Liver (tissue), 9 donors: ENCODE measurements around the gene PDE4B. TPM values are rescaled to one million over a fixed set of nuclear protein-coding genes. Genes with fewer than 3 reads are reported as not detected.

Source experiments
- DNase-seq: peaks from one replicate; pipeline ENCODE4 v3.0.0-alpha.2; 2017; ENCODE audit warnings: low spot score
- H3K27ac ChIP-seq, 2 donors: one replicate each; pipeline ENCODE4 v1.7.0; 2013; ENCODE audit warnings: inconsistent platforms in 2 of 2, low read length in 2 of 2, control low read depth in 1 of 2, low read depth in 1 of 2, mild to moderate bottlenecking in 1 of 2
- H3K27me3 ChIP-seq, 4 donors: one replicate each; pipeline versions ENCODE4 v1.6.1 to v1.7.0; 2013; ENCODE audit warnings: low read length in 3 of 4, inconsistent platforms in 1 of 4, mild to moderate bottlenecking in 1 of 4, moderate library complexity in 1 of 4; ENCODE audit not compliant: control insufficient read depth in 4 of 4, insufficient read depth in 4 of 4
- H3K36me3 ChIP-seq, 4 donors: one replicate each; pipeline versions ENCODE4 v1.6.1 to v1.7.0; 2013; ENCODE audit warnings: low read length in 3 of 4, mild to moderate bottlenecking in 3 of 4, low read depth in 1 of 4, moderate library complexity in 1 of 4; ENCODE audit not compliant: control insufficient read depth in 4 of 4, insufficient read depth in 3 of 4
- H3K4me1 ChIP-seq, 4 donors: one replicate each; pipeline versions ENCODE4 v1.6.1 to v1.7.0; 2013; ENCODE audit warnings: low read length in 3 of 4, mild to moderate bottlenecking in 3 of 4, moderate library complexity in 1 of 4; ENCODE audit not compliant: control insufficient read depth in 4 of 4, insufficient read depth in 4 of 4
- H3K4me3 ChIP-seq, 3 donors: one replicate each; pipeline versions ENCODE4 v1.6.1 to v1.7.0; 2013; ENCODE audit warnings: low read length in 3 of 3, control low read depth in 1 of 3, low read depth in 1 of 3, mild to moderate bottlenecking in 1 of 3
- H3K9ac ChIP-seq, 2 donors: one replicate each; pipeline ENCODE4 v1.7.0; 2013; ENCODE audit warnings: low read length in 2 of 2, mild to moderate bottlenecking in 2 of 2, moderate library complexity in 2 of 2, control low read depth in 1 of 2, low read depth in 1 of 2
- H3K9me3 ChIP-seq, 4 donors: one replicate each; pipeline versions ENCODE4 v1.6.1 to v1.7.0; 2013; ENCODE audit warnings: low read length in 3 of 4; ENCODE audit not compliant: control insufficient read depth in 4 of 4
- ATF3 ChIP-seq: IDR thresholded peaks from 2 replicates; pipeline ENCODE4 v1.6.1; 2016; ENCODE audit warnings: antibody characterized with exemption
- FOXA1 ChIP-seq: IDR thresholded peaks from 2 replicates; pipeline ENCODE4 v1.6.1; 2016; ENCODE audit warnings: antibody characterized with exemption
- GABPA ChIP-seq, 2 donors: IDR thresholded peaks in 1 of 2; conservative IDR thresholded peaks in 1 of 2; 2 replicates each; pipeline ENCODE4 v1.6.1; 2016; ENCODE audit warnings: antibody characterized with exemption in 2 of 2, mild to moderate bottlenecking in 1 of 2, moderate library complexity in 1 of 2
- RAD21 ChIP-seq, 2 donors: IDR thresholded peaks; 2 replicates each; pipeline ENCODE4 v1.6.1; 2016; ENCODE audit warnings: antibody characterized with exemption in 2 of 2, mild to moderate bottlenecking in 2 of 2
- REST ChIP-seq: IDR thresholded peaks from 2 replicates; pipeline ENCODE4 v1.6.1; 2016; ENCODE audit warnings: antibody characterized with exemption, mild to moderate bottlenecking
- RXRA ChIP-seq, 2 donors: IDR thresholded peaks; 2 replicates each; pipeline ENCODE4 v1.6.1; 2017 to 2018; ENCODE audit warnings: antibody characterized with exemption in 2 of 2, mild to moderate bottlenecking in 1 of 2
- SP1 ChIP-seq: IDR thresholded peaks from 2 replicates; pipeline ENCODE4 v1.6.1; 2018; ENCODE audit warnings: antibody characterized with exemption, mild to moderate bottlenecking
- TAF1 ChIP-seq: conservative IDR thresholded peaks from 2 replicates; pipeline ENCODE4 v1.6.1; 2016; ENCODE audit warnings: antibody characterized with exemption, mild to moderate bottlenecking
- ZBTB33 ChIP-seq: IDR thresholded peaks from 2 replicates; pipeline ENCODE4 v1.6.1; 2016; ENCODE audit warnings: antibody characterized with exemption
- WGBS: extraction: QIAGEN DNeasy Blood & Tissue Kit; methylation state at CpG from one replicate; pipeline ENCODE4 v1.1.7; 2013; 5-methylcytosine and 5-hydroxymethylcytosine counted together
- polyA plus RNA-seq, 2 donors: library from polyadenylated mRNA; stranded (reverse) in 1 of 2; unstranded in 1 of 2; fragments of 200-250 nt in 1 of 2; fragments of >200 nt in 1 of 2; fragmentation: Nextera tagmentation in 1 of 2; extraction: Ambion mirVana in 1 of 2; gene quantifications; one replicate each; pipeline versions ENCODE4 v1.2.1 to v1.2.3, GENCODE V29; 2013 to 2015
- total RNA-seq, 2 donors: library from RNA; depleted of rRNA; stranded (reverse); fragments of >200 nt; gene quantifications; one replicate each; pipeline ENCODE4 v1.2.3, GENCODE V29; 2014
- TF ChIP-seq, protein P1 (sequence below): IDR thresholded peaks from 2 replicates; pipeline ENCODE4 v1.6.1; 2016; ENCODE audit warnings: antibody characterized with exemption
- donor health status: healthy.
- donor health status: healthy.
- donor health status: healthy.
- donor health status: healthy.
- donor health status: healthy.

The PDE4B gene
- total and polyA plus RNA-seq, 4 donors: 1.9 to 3.9 (median 2.7) TPM

DNA sequence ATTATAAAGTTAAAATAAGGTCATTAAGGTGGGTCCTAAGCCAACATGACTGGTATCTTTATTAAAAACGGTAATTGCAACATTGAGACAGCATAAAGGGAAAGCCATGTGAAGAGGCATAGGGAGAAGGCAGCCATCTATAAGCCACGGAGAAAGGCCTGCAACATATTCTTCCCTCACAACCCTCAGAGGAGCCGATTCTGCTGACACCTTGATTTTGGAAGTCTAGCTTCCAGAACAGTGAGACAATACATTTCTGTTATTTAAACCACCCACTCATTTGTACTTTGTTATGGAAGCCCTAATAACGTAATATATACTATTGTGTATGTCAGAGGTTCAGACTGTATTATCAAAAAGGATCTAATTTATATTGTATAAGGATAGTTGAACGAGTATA is 190.8 kb downstream of the PDE4B start:
- no peak for DNase-seq
- TF ChIP-seq TAF1 (no peak), ZBTB33 (no peak), RAD21 (IDR thresholded peaks at IDR 0.05) (no peak), GABPA (IDR thresholded peaks at IDR 0.05 in 1 of 2, conservative IDR thresholded peaks at IDR 0.05 in 1 of 2) (no peak), REST (no peak), RXRA (IDR thresholded peaks at IDR 0.05) (no peak), SP1 (no peak)
- no peak overlapping the region for H3K27ac ChIP-seq
- no peaks in the 10 kb centered on the region for H3K36me3 ChIP-seq
- H3K4me3 ChIP-seq: no peak overlapping the region
- H3K9ac ChIP-seq: no peak overlapping the region
- 83% methylated on average over 5 of the region's 5 CpGs for WGBS
- H3K27me3 ChIP-seq: peaks cover 0 to 3% (median 0%) of the 10 kb centered on the region in 4 donors
- H3K4me1 ChIP-seq: no peaks in the 10 kb centered on the region
- H3K9me3 ChIP-seq: no peaks in the 10 kb centered on the region

DNA sequence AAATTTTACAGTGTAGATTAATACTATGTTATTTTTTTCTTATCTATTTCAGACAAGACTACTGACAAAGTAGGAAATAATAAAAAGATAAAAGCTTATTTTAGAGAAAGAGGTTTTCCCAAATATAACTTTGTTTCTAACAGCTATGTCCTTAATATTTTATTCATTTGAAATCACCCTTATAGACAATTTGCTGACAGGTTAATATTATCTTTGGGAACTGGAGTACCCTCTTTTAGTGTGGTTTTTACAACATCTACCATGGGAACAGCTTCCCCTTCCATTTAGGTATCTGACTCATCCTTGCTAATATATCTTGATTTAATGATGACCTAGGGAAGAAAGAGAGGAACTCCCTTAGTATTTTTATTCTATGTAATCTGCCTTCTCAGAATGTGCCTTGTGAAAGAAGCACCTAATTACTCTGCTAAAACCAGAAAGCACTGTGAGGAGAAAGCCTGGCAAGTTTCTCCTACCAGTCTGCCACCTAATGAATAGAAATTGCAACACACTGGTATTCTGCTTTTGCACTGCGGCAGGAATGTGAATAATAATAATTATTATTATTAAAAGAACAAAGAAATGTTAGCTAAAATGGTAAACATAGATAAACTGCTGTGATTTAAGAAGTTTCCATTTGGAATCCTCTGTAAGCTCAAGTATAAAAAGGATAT is 192.8 kb downstream of the PDE4B start:
- Histone ChIP-seq H3K9me3 (no peaks in the 10 kb centered on the region), H3K4me3 (no peak overlapping the region), H3K9ac (no peak overlapping the region)

More for the DNA sequence above, 192.8 kb downstream of the PDE4B start:
- DNase-seq: no peak
- 84% methylated on average over 1 of the region's 1 CpG for WGBS
- TF ChIP-seq REST (no peak), TAF1 (no peak), ATF3 (no peak), FOXA1 (no peak)
- TF ChIP-seq, protein P1, sequence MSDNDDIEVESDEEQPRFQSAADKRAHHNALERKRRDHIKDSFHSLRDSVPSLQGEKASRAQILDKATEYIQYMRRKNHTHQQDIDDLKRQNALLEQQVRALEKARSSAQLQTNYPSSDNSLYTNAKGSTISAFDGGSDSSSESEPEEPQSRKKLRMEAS: no peak
- H3K36me3 ChIP-seq: no peaks in the 10 kb centered on the region
- H3K27me3 ChIP-seq: peaks cover 0 to 3% (median 0%) of the 10 kb centered on the region in 4 donors
- no peak overlapping the region for H3K27ac ChIP-seq
- H3K4me1 ChIP-seq: no peaks in the 10 kb centered on the region
